ENCODE results near the gene SREBF2.

GRCh38 chr22:41831383-41831782 lies 1.5 kb upstream of the SREBF2 start:
- TF ChIP-seq REST (IDR thresholded peaks at IDR 0.05; ENCODE audit: borderline replicate concordance) (no peak), EP300 (conservative IDR thresholded peaks at IDR 0.05; ENCODE audit: poor library complexity, severe bottlenecking) (no peak), CTCF (IDR thresholded peaks at IDR 0.05; ENCODE audit: poor library complexity, severe bottlenecking) (no peak), TAF1 (IDR thresholded peaks at IDR 0.05; ENCODE audit: low read depth) (no peak), EZH2 (IDR thresholded peaks at IDR 0.05; ENCODE audit: borderline replicate concordance, insufficient read depth, low read length, poor library complexity, severe bottlenecking) (no peak), POLR2AphosphoS5 (IDR thresholded peaks at IDR 0.05) (no peak), SMC3 (conservative IDR thresholded peaks at IDR 0.05; ENCODE audit: poor library complexity) (no peak)
